22Rv1 (cell line): Measurements from ENCODE around the gene MUC7.

ENCODE experiments used
- H3K27ac ChIP-seq: fragments of 450-650 bp; 2 replicates; pipeline ENCODE4 v1.5.1; 2017
- ZFX ChIP-seq: fragments of 450-650 bp; IDR thresholded peaks from 2 replicates; pipeline ENCODE4 v1.6.1; 2017; ENCODE audit warnings: antibody characterized with exemption, borderline replicate concordance
- TF ChIP-seq, protein P1 (sequence below): fragments of 450-650 bp; IDR thresholded peaks from 2 replicates; pipeline ENCODE4 v1.5.1; 2017; ENCODE audit warnings: mild to moderate bottlenecking

Gene MUC7

GRCh38 chr4:70471897-70472296 lies at the start of gene MUC7:
TSS of gene MUC7 (plus strand) at chr4:70472197. CDS start at chr4:70474022, 1,825 bp downstream.
- TF ChIP-seq ZFX, result no peak
- TF ChIP-seq, protein P1, sequence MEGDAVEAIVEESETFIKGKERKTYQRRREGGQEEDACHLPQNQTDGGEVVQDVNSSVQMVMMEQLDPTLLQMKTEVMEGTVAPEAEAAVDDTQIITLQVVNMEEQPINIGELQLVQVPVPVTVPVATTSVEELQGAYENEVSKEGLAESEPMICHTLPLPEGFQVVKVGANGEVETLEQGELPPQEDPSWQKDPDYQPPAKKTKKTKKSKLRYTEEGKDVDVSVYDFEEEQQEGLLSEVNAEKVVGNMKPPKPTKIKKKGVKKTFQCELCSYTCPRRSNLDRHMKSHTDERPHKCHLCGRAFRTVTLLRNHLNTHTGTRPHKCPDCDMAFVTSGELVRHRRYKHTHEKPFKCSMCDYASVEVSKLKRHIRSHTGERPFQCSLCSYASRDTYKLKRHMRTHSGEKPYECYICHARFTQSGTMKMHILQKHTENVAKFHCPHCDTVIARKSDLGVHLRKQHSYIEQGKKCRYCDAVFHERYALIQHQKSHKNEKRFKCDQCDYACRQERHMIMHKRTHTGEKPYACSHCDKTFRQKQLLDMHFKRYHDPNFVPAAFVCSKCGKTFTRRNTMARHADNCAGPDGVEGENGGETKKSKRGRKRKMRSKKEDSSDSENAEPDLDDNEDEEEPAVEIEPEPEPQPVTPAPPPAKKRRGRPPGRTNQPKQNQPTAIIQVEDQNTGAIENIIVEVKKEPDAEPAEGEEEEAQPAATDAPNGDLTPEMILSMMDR, result no peak
- H3K27ac ChIP-seq, result no peak within 1 kb of the TSS

- TF ChIP-seq, protein P1, result no peak
- TF ChIP-seq ZFX, result no peak
- H3K27ac ChIP-seq, result no peak overlapping the region
These were observed 46.7 kb upstream of the MUC7 start for GRCh38 chr4:70425306-70425705.

DNA sequence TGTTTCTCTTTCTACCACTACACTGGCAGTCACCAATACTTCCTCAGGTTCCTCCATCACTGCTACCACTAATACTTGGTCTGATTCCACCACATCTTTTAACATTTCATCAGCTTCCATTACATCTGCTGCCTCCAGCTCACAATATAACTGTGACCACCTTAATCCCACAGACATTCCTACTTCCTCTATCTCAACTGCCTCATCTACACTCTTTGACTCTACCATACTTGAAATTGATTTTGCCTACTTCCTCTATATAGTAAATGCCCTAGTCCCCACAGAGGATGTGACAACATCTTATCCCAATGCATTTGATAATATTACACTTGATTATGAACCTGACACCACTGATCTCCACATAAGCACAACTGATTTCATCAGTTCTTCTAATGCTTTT lies 45.2 kb upstream of the MUC7 start:
- TF ChIP-seq, protein P1, result no peak
- no peak for TF ChIP-seq ZFX
- H3K27ac ChIP-seq, result no peak overlapping the region

GRCh38 chr4:70437197-70437596 lies 34.8 kb upstream of the MUC7 start:
- no peak overlapping the region for H3K27ac ChIP-seq
- TF ChIP-seq ZFX, result no peak
- TF ChIP-seq, protein P1, result no peak

GRCh38 chr4:70442474-70442873 lies 29.5 kb upstream of the MUC7 start:
- TF ChIP-seq, protein P1, result no peak
- TF ChIP-seq ZFX, result no peak
- H3K27ac ChIP-seq, result no peak overlapping the region

DNA sequence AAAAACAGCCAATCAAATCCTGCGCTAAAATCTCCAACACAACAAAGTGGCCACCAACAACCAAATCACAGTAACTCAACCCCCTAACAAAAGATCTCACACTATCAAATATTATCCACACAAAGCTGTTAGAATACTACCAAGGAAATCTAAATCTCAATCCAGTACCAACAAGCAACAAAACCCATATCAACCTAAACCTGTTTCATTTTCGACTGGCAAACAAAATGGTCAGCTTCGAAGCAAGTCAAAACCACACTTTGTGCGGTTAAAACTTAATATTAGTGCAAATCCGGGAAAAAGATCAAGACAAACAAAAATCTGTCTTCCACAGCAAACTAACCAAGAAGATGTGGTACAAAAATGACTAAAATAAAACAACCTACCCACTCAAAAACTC lies 28.7 kb upstream of the MUC7 start:
- H3K27ac ChIP-seq, result no peak overlapping the region
- TF ChIP-seq ZFX, result no peak
- TF ChIP-seq, protein P1, result no peak

DNA sequence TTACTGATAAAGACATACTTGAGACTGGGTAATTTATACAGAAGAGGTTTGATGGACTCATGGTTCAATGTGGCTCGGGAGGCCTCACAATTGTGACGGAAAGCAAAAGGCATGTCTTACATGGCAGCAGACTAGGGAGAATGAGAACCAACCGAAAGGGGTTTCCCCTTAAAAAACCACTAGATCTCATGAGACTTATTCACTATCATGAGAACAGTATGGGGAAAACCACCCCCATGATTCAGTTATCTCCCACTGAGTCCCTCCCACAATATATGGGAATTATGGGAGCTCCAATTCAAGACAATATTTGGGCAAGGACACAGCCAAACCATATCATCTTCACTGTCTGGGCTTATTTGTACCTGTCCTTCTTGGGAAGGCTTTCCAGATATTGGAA lies 22.8 kb upstream of the MUC7 start:
- TF ChIP-seq ZFX, result no peak
- TF ChIP-seq, protein P1, result no peak
- no peak overlapping the region for H3K27ac ChIP-seq
